NB4 (cell line): ENCODE measurements around the gene GRIK2.

Source experiments
- DNase-seq: peaks from one replicate; pipeline ENCODE4 v3.0.0; 2010; ENCODE audit warnings: low read depth
- H3K4me3 ChIP-seq: one replicate; pipeline ENCODE4 v1.5.1; 2011; ENCODE audit warnings: mild to moderate bottlenecking, low read depth, low read length, moderate library complexity
- MYC ChIP-seq: IDR thresholded peaks from 2 replicates; pipeline ENCODE4 v1.6.1; 2011; ENCODE audit warnings: low read depth, low read length
- POLR2A ChIP-seq: IDR thresholded peaks from 2 replicates; pipeline ENCODE4 v1.6.1; 2011; ENCODE audit warnings: mild to moderate bottlenecking; ENCODE audit not compliant: insufficient read length; ENCODE audit errors: extremely low read depth
- TF ChIP-seq, protein P1 (sequence below): IDR thresholded peaks from 2 replicates; pipeline ENCODE4 v1.6.1; 2011; ENCODE audit warnings: low read depth, low read length
- TF ChIP-seq, protein P2 (sequence below): IDR thresholded peaks from one replicate; pipeline ENCODE4 v1.5.1; 2012; ENCODE audit warnings: low read depth, low read length

The GRIK2 gene

DNA sequence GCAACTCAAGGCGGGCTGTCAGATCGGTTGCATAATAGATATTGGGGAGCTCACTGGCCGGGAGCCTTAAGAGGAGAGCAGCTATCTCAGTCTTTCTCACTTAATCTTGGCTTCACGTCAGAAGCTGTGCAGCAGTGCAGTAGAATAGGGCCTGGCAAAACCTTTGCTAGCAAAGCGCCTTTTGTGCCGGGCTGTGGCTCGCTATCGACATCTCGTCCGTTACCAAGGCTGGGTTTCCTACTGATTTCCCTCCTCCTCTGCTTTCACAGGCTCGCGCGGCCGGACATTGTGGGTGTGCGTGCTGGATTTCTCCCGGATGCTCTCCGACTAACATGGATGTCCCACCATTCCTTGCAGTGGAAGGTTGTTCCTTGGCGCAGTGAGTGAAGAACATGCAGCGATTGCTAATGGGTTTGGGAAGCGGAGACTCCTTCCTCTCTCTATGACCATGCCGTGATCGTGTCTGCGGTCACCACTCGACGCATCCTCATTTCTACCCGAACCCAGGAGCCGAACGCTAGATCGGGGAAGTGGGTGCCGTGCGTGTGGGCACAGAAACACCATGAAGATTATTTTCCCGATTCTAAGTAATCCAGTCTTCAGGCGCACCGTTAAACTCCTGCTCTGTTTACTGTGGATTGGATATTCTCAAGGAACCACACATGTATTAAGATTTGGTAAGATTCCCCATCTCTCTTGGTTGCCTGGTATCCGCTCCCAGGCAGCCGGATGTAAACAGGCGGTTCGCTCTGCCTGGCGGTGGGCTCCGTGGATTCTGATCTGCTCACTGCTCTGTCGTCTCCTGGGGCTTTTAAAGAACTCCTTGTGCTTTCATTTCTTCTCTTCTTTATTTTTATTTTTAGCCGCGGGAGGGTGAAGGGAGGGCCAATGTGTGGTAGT lies 5.5 kb downstream of the GRIK2 start:
- DNase-seq = no peak
- TF ChIP-seq, protein P1, sequence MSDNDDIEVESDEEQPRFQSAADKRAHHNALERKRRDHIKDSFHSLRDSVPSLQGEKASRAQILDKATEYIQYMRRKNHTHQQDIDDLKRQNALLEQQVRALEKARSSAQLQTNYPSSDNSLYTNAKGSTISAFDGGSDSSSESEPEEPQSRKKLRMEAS = no peak
- TF ChIP-seq MYC (no peak), POLR2A (no peak)
- TF ChIP-seq, protein P2, sequence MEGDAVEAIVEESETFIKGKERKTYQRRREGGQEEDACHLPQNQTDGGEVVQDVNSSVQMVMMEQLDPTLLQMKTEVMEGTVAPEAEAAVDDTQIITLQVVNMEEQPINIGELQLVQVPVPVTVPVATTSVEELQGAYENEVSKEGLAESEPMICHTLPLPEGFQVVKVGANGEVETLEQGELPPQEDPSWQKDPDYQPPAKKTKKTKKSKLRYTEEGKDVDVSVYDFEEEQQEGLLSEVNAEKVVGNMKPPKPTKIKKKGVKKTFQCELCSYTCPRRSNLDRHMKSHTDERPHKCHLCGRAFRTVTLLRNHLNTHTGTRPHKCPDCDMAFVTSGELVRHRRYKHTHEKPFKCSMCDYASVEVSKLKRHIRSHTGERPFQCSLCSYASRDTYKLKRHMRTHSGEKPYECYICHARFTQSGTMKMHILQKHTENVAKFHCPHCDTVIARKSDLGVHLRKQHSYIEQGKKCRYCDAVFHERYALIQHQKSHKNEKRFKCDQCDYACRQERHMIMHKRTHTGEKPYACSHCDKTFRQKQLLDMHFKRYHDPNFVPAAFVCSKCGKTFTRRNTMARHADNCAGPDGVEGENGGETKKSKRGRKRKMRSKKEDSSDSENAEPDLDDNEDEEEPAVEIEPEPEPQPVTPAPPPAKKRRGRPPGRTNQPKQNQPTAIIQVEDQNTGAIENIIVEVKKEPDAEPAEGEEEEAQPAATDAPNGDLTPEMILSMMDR = no peak

DNA sequence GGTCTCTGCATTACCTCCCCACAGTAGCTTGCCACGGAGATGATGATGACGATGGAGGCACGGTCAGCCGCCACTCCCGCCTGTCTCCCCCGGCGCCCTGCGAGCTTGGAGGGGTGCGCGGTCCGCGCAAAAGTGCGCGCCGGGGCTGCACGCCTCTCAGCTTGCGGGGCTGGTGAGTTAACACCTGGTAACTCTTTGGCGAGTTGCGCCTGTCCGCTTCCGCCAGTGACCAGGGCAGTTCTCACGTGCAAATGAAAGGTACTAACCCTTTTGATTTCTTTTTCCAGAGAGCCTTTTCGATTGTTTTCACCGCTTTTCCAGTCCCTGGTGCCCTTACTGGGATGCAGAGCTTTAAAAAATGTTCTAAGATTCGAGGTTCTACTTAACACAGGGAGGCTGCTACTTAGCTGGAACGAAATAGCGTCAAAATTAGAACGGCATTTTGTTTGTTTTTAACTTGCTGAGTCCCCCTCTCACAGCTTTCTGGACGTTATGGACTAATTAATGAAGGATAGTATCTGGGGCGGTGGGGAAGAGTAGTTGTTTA lies 6.2 kb downstream of the GRIK2 start:
- TF ChIP-seq POLR2A (no peak), MYC (no peak)
- TF ChIP-seq, protein P2 = no peak
- TF ChIP-seq, protein P1 = no peak
- no peak for DNase-seq
- H3K4me3 ChIP-seq = no peak overlapping the region

More for the DNA sequence above, 5.5 kb downstream of the GRIK2 start:
- no peak overlapping the region for H3K4me3 ChIP-seq

DNA sequence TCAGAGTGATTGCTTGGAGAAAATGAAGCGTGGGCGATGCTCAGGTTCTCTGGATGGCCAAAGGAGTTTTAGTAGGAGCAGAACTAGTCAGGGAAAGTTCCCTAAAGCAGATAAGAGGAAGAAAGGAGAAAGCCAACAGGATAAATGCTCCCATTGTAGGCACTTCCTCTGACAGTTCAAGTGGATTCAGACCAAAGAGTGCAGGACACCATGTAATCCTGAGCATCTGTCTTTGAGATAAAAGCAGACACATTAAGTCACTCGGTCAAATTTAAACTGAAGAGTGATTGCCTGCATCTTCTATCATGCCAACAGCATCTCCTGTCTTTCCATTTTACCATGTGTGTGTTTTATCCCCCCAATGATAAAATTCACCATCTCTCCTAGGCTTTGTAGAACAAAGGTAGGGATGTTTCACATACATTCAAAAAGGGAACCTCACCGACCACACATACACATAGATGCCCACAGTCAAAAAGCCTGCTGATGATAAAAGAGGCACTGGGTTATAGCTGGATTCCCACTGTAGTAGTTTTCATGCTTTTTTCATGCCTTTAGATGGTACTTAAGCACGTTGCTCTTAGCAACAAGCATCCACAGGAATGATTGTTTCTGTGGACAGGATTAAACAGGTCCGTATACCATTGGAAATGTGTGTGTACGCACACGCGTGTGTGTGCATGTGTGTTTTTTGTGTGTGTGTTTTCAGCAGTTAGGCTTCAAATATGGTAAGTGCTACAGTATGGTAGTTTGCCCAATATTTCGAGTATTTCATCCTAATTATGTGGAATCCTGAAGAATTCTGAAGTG lies 7.0 kb downstream of the GRIK2 start:
- no peak overlapping the region for H3K4me3 ChIP-seq
- no peak for DNase-seq
- TF ChIP-seq, protein P2 = no peak
- TF ChIP-seq, protein P1 = no peak
- TF ChIP-seq MYC = no peak
- no peak for TF ChIP-seq POLR2A

DNA sequence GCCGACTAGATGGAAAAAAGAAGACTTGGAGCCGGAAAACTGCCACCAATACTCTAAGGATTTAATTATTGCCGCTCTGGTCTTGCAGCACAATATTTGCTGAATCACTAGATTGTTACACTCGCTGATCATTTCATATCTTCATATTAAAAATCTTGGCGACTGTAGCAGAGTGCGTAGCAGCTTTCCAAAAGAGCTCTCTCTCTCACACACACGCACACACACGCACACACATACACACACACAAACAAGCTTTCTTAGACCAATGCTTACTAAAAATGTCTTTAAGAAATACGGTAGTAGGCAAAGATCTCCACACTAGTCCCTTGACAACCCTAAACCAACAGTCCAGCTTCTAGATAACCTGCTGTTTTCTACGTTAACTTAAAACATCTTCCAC lies 7.7 kb downstream of the GRIK2 start:
- TF ChIP-seq POLR2A (no peak), MYC (no peak)
- TF ChIP-seq, protein P2 = no peak
- TF ChIP-seq, protein P1 = no peak
- DNase-seq = no peak
- H3K4me3 ChIP-seq = no peak overlapping the region

DNA sequence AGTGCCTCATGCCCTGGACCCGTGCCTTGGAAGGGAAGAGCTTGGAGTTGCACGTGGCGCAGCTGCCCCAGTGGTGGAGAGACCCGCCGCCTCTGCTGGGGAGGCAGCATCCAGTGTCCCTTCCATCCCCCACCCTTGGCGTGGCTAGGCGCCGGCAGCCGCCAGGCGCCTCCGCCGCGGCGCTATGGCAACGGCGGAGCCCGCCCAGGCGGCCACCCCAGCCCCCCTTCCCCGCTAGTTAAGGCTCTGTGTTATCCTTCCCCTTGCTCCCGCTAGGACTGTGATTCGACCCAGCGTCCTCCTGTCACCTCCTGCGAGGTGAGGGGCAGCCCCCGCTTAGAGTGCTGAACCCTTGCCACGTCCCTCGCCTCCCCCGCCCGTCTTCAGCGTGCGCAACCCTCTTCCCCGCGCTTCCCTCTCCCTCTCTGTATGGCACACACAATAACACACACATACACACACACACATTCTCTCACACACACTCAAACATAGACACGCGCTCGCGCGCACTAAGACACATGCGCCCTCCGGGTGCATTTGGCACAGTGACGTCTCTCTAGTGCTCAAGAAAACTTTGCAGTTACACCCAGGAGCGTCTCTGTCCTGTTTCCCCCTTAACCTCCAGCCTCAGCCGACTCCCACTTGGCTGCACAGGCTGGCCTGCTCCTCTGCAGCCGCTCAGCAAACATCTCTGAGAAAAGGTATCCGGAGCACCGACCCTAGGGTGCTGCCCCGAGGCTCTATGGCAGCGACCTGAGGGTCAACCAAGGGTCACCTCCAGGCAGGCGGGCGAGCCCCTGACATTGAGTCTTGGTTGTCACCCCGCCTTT lies 8.5 kb downstream of the GRIK2 start:
- no peak for DNase-seq
- TF ChIP-seq, protein P2 = no peak
- H3K4me3 ChIP-seq = no peak overlapping the region
